ENCODE data around the gene KRTAP9-8.
"Not testable (repeated sequence)": the region's sequence is repeated elsewhere in the genome, so short reads cannot be mapped to it uniquely, and the experiment has no call there.

KRTAP9-8 gene

DNA sequence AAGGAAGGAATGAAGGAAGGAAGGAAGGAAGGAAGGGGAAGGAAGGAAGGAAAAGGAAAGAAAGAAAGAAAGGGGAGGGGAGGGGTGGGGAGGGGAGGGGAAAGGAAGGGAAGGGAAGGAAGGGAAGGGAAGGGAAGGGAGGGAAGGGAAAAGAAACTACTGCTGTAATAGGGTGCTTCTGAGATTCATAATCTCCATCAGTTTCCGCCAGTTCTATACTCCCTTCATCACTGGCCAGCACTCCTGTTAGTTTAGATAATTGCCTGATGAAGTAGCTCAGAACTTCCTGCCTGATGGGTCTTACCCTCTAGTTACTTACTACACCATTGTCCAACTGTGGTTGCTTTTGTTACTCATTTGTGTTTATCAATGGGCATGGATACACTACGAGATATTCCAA lies 25.4 kb downstream of the KRTAP9-8 start:
- TF ChIP-seq CTCF (IDR thresholded peaks at IDR 0.05; ENCODE audit: insufficient read depth, low read length, missing control alignments): no peak
- ChIA-PET CTCF (no interaction called here), POLR2A (no interaction called here)
- H3K4me3 ChIP-seq (ENCODE audit: low read depth, low read length): no peak overlapping the region
- DNase-seq (ENCODE audit: low read depth, low spot score): no peak

DNA sequence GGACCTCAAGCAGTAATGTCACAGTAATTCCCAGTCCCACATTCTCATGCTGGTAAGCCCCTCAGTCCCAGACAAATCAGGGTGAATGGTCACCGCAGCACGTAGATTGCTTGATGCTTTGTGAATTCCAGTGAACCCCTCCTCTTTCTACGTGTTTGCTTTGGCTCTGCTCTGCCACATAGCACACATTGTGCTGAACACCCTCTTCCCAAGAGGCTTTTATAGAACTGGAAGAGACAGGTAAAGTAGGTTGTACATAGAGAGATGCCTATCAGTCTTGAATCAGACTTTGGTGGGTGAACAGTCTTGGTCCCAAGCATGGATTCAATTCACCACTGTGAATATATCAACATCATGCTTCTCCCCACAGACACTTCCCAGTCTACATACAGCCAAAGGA lies 26.8 kb downstream of the KRTAP9-8 start:
- POLR2A ChIA-PET: no interaction called here
- no peak overlapping the region for H3K4me3 ChIP-seq (ENCODE audit: low read depth, low read length)
- DNase-seq (ENCODE audit: low read depth, low spot score): no peak
- TF ChIP-seq CTCF (IDR thresholded peaks at IDR 0.05; ENCODE audit: insufficient read depth, low read length, missing control alignments): no peak
- CTCF ChIA-PET: interaction anchor here (1.6 kb wide), 1 partner anchor 65 kb away, joined by 3 read pairs; no protein-coding TSS in a partner anchor

DNA sequence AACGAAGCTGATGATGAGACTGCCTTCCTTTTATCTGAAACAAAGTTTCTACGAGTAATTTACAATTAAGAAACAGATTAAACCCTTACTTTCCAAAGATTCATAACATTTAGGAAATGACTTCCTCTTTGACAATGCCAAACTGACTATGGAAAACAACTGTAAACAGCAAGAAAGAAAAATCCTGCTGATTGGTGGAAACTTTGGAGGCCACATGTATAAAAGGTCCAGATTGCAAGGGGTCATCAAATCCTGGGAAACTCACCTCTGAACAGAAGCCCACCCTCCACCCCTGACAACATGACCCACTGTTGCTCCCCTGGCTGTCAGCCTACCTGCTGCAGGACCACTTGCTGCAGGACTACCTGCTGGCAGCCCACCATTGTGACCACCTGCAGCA lies 27.3 kb downstream of the KRTAP9-8 start, which contains the start of gene KRTAP9-6:
Gene KRTAP9-6 (plus strand): TSS at position 301 of the 400 bp plus-strand sequence. CDS start 0 bp downstream, at position 301.
- no peak within 1 kb of the TSS for H3K4me3 ChIP-seq (ENCODE audit: low read depth, low read length)
- ChIA-PET CTCF (interaction anchor here (1.4 to 1.6 kb wide), 2 partner anchors 12 to 64 kb away, joined by 3 to 4 read pairs; no protein-coding TSS in a partner anchor), POLR2A (no interaction called here)
- TF ChIP-seq CTCF (IDR thresholded peaks at IDR 0.05; ENCODE audit: insufficient read depth, low read length, missing control alignments): no peak
- no peak for DNase-seq (ENCODE audit: low read depth, low spot score)

- POLR2A ChIA-PET: no interaction called here
- TF ChIP-seq CTCF (IDR thresholded peaks at IDR 0.05; ENCODE audit: insufficient read depth, low read length, missing control alignments): no peak
- H3K4me3 ChIP-seq (ENCODE audit: low read depth, low read length): no peak overlapping the region
Measured at GRCh38 chr17:41267711-41268110, 29.9 kb downstream of the KRTAP9-8 start.

GRCh38 chr17:41271323-41271722 lies 33.5 kb downstream of the KRTAP9-8 start:
- POLR2A ChIA-PET; DNase-seq (ENCODE audit: low read depth, low spot score); H3K4me3 ChIP-seq (ENCODE audit: low read depth, low read length); CTCF ChIA-PET: not testable (repeated sequence)

More at GRCh38 chr17:41267711-41268110, 29.9 kb downstream of the KRTAP9-8 start:
- CTCF ChIA-PET: interaction anchor here (1.5 kb wide), 1 partner anchor 9 kb away, joined by 3 read pairs; no protein-coding TSS in a partner anchor
- DNase-seq (ENCODE audit: low read depth, low spot score): no peak

- no peak for TF ChIP-seq CTCF (IDR thresholded peaks at IDR 0.05; ENCODE audit: insufficient read depth, low read length, missing control alignments)
- H3K4me3 ChIP-seq (ENCODE audit: low read depth, low read length): no peak overlapping the region
- CTCF ChIA-PET: interaction anchor here (1.3 kb wide), 1 partner anchor 11 kb away, joined by 3 read pairs; no protein-coding TSS in a partner anchor
- DNase-seq (ENCODE audit: low read depth, low spot score): no peak
- POLR2A ChIA-PET: no interaction called here
Measured at GRCh38 chr17:41271858-41272257, 34.1 kb downstream of the KRTAP9-8 start.

DNA sequence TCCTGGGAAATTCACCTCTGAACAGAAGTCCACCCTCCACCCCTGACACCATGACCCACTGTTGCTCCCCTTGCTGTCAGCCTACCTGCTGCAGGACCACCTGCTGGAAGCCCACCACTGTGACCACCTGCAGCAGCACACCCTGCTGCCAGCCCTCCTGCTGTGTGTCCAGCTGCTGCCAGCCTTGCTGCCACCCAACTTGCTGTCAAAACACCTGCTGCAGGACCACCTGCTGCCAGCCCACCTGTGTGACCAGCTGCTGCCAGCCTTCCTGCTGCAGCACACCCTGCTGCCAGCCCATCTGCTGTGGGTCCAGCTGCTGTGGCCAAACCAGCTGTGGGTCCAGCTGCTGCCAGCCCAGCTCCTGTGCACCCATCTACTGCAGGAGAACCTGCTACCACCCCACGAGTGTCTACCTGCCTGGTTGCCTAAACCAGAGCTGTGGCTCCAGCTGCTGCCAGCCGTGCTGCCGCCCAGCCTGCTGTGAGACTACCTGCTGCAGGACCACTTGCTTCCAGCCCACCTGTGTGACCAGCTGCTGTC lies 37.9 kb downstream of the KRTAP9-8 start, which contains the start of gene KRTAP9-7:
Gene KRTAP9-7 (plus strand): TSS at position 51 of the 543 bp plus-strand sequence. CDS start 0 bp downstream, at position 51.
- DNase-seq (ENCODE audit: low read depth, low spot score); H3K4me3 ChIP-seq (ENCODE audit: low read depth, low read length); POLR2A ChIA-PET: not testable (repeated sequence)
- CTCF ChIA-PET: interaction anchor here (1.9 kb wide), 1 partner anchor 10 kb away, joined by 4 read pairs; no protein-coding TSS in a partner anchor
